Measurements from ENCODE around the gene PRKAA1.
"Not testable (repeated sequence)": the region's sequence is repeated elsewhere in the genome, so short reads cannot be mapped to it uniquely, and the experiment has no call there.

The PRKAA1 gene

DNA sequence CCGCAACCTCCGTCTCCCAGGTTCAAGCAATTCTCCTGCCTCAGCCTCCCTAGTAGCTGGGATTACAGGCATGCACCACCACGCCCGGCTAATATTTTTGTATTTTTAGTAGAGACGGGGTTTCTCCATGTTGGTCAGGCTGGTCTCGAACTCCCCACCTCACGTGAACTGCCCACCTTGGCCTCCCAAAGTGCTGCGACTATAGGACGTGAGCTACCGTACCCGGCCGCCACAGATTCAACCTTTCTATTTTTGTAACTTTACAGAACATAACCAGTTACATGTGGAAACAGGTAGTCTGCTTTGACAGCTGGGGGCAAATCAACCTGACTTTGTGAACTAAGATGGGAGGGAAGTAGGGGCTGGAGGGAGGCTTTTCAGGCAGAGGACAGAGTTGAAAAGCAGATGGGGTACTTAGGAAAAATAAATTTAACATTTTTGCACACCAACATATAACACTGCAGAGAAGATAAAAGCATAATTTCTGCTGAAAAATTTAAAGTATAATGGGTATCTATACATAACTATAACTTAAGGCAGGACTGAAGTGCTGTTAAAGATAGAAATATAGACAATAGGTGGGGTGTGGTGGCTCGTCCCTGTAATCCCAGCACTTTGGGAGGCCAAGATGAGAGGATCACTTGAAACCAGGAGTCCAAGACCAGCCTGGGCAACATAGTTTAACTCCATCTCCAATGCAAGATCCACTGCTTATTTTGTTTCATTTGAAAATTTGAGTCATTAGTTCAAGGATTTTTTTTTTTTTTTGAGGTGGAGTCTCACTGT is 31.8 kb upstream of the PRKAA1 start:
- no peak for DNase-seq (ENCODE audit: low read depth, low spot score)
- TF ChIP-seq, protein P1, sequence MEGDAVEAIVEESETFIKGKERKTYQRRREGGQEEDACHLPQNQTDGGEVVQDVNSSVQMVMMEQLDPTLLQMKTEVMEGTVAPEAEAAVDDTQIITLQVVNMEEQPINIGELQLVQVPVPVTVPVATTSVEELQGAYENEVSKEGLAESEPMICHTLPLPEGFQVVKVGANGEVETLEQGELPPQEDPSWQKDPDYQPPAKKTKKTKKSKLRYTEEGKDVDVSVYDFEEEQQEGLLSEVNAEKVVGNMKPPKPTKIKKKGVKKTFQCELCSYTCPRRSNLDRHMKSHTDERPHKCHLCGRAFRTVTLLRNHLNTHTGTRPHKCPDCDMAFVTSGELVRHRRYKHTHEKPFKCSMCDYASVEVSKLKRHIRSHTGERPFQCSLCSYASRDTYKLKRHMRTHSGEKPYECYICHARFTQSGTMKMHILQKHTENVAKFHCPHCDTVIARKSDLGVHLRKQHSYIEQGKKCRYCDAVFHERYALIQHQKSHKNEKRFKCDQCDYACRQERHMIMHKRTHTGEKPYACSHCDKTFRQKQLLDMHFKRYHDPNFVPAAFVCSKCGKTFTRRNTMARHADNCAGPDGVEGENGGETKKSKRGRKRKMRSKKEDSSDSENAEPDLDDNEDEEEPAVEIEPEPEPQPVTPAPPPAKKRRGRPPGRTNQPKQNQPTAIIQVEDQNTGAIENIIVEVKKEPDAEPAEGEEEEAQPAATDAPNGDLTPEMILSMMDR (IDR thresholded peaks at IDR 0.05; ENCODE audit: low read depth, low read length), result no peak
- H3K4me3 ChIP-seq (ENCODE audit: low read depth, low read length), result no peak overlapping the region
- in situ Hi-C loops (cut with HindIII; ENCODE audit: low sequenced_read_pairs), result no loop called here

DNA sequence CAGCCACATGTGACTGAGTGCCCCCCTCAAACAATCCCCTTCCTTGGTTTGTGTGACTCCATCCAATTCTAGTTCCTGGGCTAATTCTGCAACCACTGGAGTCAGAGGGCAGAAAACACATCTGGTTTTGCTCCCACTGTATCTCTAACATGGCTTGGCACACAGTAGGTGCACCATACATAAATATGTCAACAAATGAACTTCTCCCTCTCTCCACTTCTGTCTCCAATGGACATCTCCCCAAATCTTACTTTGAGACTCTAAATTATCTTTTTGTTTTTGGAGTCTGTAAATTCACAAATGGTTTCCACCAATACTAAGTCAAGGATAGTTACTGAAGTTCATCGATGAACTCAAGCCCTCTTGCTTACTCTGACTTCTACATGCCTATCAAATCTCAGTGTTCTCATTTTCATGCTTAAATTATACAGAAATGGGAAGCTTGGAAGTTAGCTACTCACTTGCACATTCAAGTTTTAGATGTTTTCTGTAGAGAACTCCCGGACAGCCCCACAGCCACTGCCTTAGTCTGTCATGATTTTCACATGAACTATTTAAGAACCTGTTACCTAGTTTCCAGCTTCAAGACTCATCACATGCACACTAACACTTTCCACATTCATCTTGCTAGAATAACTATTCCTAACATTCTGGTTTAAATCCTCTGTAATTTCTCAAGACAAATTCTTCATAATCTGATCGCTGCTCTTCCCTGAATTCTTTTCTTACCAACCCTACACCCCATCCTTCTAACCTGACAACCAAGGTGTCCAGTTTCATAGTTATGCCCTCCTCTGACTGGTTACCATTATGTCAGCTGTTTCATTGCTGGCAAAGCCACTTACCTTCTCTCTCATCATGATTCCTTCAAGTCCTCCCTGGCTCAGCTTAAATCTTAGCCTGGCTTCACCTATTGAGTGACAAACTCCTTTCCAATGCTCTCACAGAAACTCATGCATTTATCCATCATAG is 30.8 kb upstream of the PRKAA1 start:
- TF ChIP-seq, protein P1 (IDR thresholded peaks at IDR 0.05; ENCODE audit: low read depth, low read length), result no peak
- no peak overlapping the region for H3K4me3 ChIP-seq (ENCODE audit: low read depth, low read length)
- DNase-seq (ENCODE audit: low read depth, low spot score), result no peak
- in situ Hi-C loops (cut with HindIII; ENCODE audit: low sequenced_read_pairs), result no loop called here

DNA sequence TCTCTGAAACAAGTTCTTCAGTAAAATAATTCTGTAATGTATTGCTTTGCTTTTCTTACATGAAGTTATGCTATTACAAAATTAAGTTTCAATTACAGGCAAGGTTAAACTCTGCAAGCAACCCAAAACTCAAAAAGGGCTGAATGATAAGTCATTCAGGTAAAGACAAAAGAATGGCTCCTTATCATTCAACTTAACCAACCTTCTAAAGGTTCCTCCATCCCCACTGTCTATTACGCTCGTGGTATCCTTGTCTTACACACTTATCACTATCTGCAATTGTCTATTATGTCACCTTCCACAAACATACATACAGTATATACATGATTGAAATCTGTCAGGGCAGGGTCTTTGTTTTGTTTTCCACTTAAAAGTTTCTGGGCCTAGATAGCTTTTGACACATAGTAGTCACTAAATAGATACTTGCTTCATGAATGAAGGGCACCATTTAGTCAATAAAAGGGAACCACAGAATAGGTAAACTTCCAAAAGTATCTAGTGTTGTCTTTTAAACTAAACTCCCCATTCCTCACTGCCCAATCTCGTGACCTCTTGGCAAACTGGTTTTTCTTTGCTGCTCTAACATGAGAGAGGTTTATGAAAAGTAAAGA is 30.0 kb upstream of the PRKAA1 start:
- in situ Hi-C loops (cut with HindIII; ENCODE audit: low sequenced_read_pairs), result no loop called here
- TF ChIP-seq, protein P1 (IDR thresholded peaks at IDR 0.05; ENCODE audit: low read depth, low read length), result no peak
- H3K4me3 ChIP-seq (ENCODE audit: low read depth, low read length), result no peak overlapping the region
- no peak for DNase-seq (ENCODE audit: low read depth, low spot score)

DNA sequence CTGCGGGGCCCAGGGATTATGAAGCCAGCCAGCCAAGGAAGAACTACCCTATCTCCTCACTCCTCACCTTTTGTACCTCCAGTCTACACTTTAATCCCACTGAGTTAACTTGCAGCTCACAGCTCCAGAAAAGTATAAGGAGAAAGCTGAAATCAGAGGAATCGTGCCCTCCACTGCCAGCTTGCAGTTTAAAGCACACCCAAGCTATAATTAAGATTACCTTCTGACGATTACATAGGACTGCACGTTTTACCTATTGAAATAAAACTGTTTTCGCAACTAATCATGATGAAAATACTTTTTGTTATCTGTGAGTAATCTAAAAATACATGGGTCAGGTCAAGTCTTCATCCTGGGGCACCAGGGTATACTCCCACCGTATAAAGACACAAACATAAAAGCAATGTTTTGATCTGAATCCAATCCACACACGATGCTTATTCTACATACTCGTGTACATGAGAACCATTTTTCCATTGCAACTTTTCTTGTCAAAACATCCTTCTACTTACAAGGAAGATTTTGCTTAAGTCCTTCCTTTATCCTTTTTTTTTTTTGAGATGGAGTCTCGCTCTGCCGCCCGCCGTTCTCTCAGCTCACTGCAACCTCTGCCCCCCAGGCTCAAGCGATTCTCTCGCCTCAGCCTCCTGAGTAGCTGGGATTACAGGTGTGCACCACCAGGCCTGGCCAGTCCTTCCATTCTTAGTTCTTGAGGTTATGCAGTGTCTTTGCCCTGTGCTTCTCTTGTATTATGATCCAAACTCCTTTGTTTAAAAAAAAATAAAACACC is 29.2 kb upstream of the PRKAA1 start:
- in situ Hi-C loops (cut with HindIII; ENCODE audit: low sequenced_read_pairs), result no loop called here
- TF ChIP-seq, protein P1 (IDR thresholded peaks at IDR 0.05; ENCODE audit: low read depth, low read length), result no peak
- no peak for DNase-seq (ENCODE audit: low read depth, low spot score)
- no peak overlapping the region for H3K4me3 ChIP-seq (ENCODE audit: low read depth, low read length)

DNA sequence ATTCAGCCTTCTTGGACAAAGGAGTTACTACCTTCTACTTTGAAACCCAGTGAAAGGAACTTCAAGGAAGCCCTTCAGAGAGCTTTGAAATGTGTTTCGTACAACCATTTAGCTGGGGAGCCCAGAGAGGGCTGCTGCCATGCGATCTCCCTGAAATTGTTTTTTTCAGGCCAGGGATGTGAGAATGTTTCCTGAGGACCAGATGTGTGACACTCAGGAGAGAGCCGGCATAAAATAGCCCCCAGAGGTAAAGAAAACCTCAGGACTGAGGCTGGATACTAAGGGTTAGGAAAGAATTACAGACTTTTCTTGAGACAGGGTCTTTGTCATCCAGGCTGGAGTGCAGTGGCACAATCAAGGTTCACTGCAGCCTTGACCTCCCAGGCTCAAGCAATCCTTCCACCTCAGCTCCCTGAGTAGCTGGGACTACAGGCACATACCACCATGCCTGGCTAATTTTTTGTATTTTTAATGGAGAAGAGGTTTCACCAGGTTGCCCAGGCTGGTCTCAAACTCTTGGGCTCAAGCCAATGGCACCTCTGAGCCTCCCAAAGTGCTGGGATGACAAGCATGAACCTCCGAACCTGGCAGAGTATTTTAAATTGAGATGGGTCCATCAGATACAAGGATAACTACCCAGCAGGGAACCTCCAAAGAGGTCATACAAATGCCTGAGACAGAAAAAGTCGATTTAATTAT is 28.5 kb upstream of the PRKAA1 start:
- TF ChIP-seq, protein P1 (IDR thresholded peaks at IDR 0.05; ENCODE audit: low read depth, low read length), result no peak
- in situ Hi-C loops (cut with HindIII; ENCODE audit: low sequenced_read_pairs), result no loop called here
- DNase-seq (ENCODE audit: low read depth, low spot score), result no peak
- H3K4me3 ChIP-seq (ENCODE audit: low read depth, low read length), result no peak overlapping the region

DNA sequence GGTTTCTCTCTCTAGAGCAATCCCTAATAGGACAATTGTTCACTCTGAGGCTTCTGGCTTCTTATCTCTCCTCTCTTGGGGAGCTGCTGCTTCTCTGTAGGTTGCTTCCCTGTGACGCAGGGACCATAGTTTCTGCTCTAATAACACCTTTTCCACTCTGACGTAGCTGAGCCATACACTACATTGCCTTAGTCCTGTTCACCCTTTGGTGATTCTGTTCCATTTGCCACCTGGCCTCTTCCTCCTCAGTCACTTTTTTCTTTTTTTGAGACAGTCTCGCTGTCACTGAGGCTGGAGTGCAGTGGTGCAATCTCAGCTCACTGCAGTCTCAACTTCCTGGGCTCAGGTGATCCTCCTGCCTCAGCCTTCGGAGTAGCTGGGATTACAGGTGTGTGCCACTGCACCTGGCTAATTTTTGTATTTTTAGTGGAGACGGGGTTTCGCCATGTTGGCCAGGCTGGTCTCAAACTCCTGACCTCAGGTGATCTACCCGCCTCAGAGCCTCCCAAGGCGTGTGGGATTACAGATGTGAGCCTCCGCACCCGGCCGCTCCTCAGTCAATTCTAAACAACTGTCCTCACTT is 27.4 kb upstream of the PRKAA1 start:
- H3K4me3 ChIP-seq (ENCODE audit: low read depth, low read length); DNase-seq (ENCODE audit: low read depth, low spot score); in situ Hi-C loops (cut with HindIII; ENCODE audit: low sequenced_read_pairs): not testable (repeated sequence)

All from astrocyte of the spinal cord (primary cell).